Thyroid gland (tissue), 4 donors: ENCODE data around the gene MAP3K1.

Source experiments
- CTCF ChIP-seq, 6 experiments: fragments of 200-600 bp in 3 of 6; fragments of 450-650 bp in 3 of 6; sonication (generic) in 3 of 6; IDR thresholded peaks; one replicate each; pipeline ENCODE4 v1.5.1; 2016 to 2019; ENCODE audit warnings: antibody characterized with exemption in 6 of 6, mild to moderate bottlenecking in 2 of 6, inconsistent platforms in 1 of 6, moderate library complexity in 1 of 6
- POLR2A ChIP-seq, 2 donors: fragments of 450-650 bp; IDR thresholded peaks; one replicate each; pipeline ENCODE4 v1.6.1; 2017; ENCODE audit warnings: antibody characterized with exemption in 2 of 2, mild to moderate bottlenecking in 2 of 2, moderate library complexity in 1 of 2

GRCh38 chr5:56802205-56802604 is 13.1 kb upstream of the MAP3K1 start:
- TF ChIP-seq CTCF (IDR thresholded peaks at IDR 0.05) (no peak), POLR2A (IDR thresholded peaks at IDR 0.05) (no peak)
